ENCODE results near the gene LIPK.
A peak's percentile ranks its signal among the peaks of the same experiment; 100 is the strongest.
"Not testable (repeated sequence)": the region's sequence is repeated elsewhere in the genome, so short reads cannot be mapped to it uniquely, and the experiment has no call there.

The LIPK gene, protein sequence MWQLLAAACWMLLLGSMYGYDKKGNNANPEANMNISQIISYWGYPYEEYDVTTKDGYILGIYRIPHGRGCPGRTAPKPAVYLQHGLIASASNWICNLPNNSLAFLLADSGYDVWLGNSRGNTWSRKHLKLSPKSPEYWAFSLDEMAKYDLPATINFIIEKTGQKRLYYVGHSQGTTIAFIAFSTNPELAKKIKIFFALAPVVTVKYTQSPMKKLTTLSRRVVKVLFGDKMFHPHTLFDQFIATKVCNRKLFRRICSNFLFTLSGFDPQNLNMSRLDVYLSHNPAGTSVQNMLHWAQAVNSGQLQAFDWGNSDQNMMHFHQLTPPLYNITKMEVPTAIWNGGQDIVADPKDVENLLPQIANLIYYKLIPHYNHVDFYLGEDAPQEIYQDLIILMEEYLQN

DNA sequence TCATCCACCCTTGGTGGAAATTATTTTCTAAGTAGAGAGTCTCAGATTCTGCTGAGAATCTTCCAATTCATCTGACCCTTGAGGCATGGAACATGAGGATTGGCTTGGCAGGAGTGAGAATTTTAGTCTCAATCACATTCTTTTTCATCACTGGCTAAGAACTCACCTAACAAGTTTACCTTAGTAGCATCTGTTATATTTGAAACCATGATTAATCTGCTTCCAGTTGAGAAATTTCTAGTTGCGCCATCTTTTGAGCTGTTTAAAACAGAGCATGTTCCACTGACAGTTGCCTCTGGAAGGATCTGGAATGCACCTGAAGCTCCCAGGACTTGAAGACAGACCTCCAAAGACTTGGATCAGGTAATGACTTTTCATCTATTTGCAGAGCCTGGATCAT lies at the start of gene LIPK:
Gene LIPK, plus strand, starts transcription at position 292 of the 400 bp plus-strand sequence. CDS start 18,295 bp downstream, outside the sequence.
- DNase-seq (ENCODE audit: extremely low read depth in 1 of 2, low read depth in 1 of 2), result no peak

DNA sequence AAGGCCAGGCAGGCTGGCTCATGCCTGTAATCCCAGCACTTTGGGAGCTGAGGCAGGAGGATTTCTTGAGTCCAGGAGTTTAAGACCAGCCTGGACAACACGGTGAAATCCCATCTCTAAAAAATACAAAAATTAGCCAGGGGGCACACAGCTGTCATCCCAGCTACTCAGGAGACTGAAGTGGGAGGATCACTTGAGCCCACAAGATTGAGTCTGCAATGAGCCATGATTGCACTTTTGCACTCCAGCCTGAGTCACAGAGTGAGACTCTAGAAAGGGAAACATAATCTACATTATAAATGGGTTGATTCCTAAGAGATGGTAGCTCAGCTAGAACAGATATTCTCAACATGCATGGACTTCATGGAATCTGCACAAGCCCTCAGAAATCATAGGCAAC lies 48.1 kb upstream of the LIPK start:
- DNase-seq (ENCODE audit: extremely low read depth in 1 of 2, low read depth in 1 of 2), result no peak

DNA sequence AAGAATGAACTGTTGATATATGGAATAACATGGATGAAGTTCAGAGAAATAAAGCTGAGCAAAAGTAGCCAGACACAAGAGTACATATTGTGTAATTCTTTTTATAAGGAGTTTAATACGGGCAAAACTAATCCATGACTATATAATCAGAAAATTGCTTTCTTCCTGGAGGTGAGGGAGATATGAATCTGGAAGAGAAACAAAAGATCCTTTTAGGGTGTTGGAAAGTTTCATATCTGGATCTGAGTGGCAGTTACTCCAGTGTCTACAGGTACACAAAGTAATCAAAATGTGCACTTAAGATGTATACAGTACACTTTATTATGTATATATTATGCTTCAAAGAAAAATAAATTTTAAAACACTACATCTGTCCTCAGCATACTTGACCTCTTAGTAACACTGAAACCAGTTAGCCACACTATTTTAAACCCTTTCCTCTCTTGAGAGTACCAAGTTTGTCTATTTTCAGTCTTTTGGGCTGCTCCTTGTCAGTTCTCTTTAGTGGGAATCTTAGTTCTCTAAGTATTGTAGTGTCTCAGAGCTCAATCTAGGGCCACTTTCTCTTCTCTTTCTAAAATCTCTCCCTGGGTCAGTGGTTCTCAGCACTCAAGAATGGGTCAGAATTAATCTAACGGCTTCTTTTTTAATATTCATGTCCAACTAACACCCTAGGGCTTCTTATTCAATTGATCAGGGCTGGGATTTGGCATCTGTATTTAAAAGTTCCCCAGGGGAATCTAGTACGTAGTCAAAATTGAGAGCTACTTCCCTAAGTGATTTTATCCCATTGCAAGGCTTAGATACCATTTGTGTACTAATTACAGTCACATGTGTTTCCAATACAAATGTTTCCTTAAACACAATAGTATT lies 46.1 kb upstream of the LIPK start:
- no peak for DNase-seq (ENCODE audit: extremely low read depth in 1 of 2, low read depth in 1 of 2)

DNA sequence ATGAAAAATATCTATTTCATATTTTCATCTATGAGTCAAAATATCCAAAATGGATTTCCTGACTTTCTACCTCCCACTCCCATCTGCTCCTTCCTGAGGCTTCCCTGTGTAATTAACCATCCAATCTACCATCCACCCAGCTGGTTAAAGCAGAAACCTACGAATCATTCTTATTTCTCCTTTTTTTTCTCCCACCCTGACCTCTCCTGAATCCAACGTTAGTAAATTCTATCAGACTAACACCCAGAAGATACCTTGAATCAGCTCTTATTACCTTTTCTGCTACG lies 45.5 kb upstream of the LIPK start:
- no peak for DNase-seq (ENCODE audit: extremely low read depth in 1 of 2, low read depth in 1 of 2)

DNA sequence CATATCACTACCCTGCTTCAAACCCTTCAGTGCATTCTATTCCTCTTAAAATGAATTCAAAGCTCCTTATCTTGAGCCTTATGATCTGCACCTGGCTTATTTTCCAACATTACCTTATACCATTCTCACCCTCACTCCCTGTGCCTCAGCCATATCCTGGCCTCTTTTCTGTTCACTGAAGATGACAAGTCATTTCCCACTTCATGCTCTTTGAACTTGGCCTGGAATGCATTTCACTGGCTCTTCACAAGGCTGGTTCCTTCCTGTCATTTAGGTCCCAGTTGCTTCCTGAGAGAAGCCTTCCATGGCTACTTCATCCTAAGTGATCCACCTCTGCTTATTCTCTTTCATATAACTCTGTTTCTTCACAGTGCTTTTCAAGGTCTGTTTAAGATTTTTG lies 45.0 kb upstream of the LIPK start:
- no peak for DNase-seq (ENCODE audit: extremely low read depth in 1 of 2, low read depth in 1 of 2)

DNA sequence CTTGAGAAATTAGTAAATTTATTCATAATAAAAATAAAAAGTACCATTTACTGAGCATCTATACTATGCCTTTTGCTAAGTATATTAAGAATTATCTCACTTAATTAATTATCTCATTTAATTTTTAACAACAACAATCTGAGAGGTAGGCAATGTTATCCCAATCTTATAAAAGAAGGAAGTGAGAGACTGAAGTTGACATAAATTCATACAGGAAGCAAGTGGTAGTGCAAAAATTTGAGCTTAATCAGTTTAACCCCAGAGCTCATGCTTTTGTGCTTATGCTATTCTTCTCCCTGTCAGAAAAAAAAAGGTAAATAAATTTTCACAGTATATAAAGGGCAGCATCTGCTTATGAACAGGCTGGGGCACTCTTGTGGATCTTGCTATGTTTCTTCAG lies 44.5 kb upstream of the LIPK start:
- DNase-seq (ENCODE audit: extremely low read depth in 1 of 2, low read depth in 1 of 2), result no peak

DNA sequence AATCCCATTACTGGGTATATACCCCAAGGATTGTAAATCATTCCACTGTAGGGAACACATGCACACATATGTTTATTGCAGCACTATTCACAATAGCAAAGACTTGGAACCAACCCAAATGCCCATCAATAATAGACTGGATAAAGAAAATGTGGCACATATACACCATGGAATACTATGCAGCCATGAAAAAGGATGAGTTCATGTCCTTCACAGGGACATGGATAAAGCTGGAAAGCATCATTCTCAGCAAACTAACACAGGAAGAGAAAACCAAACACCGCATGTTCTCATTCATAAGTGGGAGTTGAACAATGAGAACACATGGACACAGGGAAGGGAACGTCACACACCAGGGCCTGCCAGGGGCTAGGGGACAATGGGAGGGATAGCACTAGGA lies 42.9 kb upstream of the LIPK start:
- DNase-seq (ENCODE audit: extremely low read depth in 1 of 2, low read depth in 1 of 2), result not testable (repeated sequence)

DNA sequence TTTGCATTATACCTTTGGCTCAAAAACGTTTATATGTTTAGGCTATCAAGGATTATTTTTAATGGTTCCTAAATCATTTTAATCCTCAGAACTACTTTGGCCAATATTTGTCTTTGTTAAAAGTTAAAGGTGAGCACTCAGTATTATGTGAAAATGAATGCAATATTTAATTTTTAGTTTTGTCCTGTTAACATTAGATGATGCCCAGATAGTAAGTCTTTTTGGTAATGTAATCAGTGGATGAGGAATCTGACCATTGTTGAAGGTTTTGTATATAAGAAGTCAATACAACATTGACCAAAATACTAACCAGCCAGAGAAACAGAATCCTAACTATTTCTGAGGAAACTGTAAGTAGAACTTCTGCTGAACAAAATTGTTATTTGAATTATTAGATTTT lies 41.9 kb upstream of the LIPK start, which contains the start of gene LIPF:
Gene LIPF, plus strand, starts transcription at position 301 of the 400 bp plus-strand sequence. CDS start 2,856 bp downstream, outside the sequence.
- no peak for DNase-seq (ENCODE audit: extremely low read depth in 1 of 2, low read depth in 1 of 2)

DNA sequence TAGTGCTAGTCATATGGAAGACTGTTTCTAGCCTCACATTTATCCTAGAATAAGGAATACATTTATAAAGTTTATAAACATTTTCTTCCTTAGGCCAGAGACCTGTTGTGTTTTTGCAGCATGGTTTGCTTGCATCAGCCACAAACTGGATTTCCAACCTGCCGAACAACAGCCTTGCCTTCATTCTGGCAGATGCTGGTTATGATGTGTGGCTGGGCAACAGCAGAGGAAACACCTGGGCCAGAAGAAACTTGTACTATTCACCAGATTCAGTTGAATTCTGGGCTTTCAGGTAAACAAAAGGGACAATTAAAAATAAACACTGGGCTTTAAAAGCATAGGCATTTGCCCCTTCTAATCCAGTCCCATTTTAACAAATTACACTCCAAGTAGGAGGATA lies 37.6 kb upstream of the LIPK start:
- DNase-seq (ENCODE audit: extremely low read depth in 1 of 2, low read depth in 1 of 2), result no peak

DNA sequence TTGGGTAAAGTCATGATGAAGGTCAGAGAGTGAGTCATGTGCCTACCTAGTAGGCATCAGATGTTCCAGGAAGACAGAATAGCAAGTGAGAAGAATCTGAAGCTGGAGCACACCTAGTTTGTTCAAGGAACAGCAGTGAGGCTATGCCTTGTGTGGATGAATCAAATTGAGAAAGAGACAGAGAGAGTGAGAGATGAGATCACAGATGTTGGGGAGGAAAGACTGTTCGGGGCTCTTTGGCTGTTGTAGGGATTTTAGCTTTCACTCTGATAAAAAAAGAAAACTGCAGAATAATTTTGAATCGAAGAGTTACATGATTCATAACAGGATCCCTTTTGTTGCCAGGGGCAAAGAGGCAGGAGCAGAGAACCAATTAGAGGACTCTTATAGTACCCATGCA lies 35.6 kb upstream of the LIPK start:
- DNase-seq (ENCODE audit: extremely low read depth in 1 of 2, low read depth in 1 of 2), result peak in 1 of 2 donors; percentile 9

DNA sequence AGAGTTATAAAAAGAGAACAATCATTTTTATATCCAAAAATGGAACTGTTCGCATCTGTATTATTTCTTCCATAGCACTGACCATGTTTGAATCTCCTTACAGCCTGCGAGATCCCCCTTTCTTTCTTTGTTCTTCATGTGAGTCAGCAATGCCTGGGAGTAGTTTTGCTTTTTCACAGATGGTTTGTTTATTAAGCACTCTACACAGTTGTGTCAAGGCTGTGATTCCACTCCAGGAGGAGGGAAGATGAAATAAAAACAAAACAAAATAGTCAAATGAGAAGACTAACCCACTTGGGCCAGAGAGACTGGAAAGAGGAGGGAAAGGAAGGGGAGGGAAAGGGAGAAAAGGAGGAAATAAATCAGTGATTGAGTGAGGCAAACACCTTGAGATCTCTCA lies 34.0 kb upstream of the LIPK start:
- DNase-seq (ENCODE audit: extremely low read depth in 1 of 2, low read depth in 1 of 2), result no peak

DNA sequence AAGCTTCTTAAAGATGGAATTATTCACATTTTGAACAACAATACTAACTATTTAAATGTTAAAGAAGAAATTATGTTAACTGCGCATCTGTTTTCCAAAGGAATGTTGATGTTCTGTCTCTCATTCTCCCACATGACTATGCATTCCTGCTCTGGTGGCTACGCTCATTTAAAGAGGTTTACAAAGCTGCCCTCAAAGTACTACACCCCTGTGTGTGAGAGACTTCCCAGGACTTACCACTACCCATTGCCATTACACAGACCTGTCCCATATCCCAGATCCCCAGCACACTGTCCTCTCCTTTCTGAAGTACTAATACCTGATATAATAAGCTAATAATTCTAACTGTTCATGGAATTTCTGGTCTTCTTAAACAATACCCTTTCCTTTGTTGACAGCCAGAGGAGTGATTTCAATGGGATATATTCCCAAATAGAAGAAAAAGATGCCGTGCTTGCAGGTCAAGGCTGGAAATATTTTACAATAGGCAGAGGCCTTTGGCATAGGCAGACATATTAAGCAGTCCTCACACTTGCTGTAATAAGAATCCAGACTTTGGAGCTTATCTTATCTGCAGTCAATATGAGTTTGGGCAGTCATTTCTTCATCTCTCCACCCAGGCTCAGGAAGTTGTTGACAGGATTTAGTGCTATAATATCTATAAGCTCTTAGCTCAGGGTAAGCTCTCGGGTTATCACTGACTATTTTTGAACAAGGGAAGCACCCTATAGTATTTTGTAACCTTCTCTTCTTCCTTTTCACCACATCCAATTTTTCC lies 29.6 kb upstream of the LIPK start:
- DNase-seq (ENCODE audit: extremely low read depth in 1 of 2, low read depth in 1 of 2), result no peak

DNA sequence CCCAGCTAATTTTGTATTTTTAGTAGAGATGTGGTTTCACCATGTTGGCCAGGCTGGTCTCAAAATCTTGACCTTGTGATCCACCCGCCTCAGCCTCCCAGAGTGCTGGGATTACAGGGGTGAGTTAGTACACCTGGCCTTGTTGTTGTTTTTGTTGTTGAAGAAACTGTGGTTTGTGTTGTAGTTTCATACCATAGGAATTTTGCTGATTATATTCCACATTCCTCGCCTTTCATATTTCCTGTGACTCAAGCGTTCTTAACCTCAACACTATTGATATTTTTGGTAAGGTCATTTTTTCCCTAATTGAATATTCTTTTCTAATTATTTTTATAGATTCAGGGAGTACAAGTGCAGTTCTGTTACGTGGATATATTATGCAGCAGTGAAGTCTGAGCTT lies 25.1 kb upstream of the LIPK start:
- no peak for DNase-seq (ENCODE audit: extremely low read depth in 1 of 2, low read depth in 1 of 2)

DNA sequence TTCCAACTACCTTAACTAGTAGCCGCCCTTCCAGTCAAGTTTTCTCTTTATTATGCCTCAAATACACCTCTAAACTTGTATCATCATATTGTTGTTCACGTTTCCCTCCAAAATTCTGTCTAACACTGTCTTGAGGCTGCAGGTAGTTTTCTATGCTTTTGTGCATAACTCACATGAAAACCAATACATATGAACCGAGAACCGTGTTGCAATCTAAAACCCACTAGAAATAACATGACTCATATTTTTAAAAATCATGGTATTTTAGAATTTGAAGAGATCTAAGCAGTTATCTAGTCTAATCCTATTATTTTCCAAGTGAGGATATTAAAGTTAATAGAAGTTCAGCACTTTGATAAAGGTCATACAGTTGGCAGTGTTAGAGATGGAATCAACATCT lies 23.6 kb upstream of the LIPK start:
- no peak for DNase-seq (ENCODE audit: extremely low read depth in 1 of 2, low read depth in 1 of 2)

DNA sequence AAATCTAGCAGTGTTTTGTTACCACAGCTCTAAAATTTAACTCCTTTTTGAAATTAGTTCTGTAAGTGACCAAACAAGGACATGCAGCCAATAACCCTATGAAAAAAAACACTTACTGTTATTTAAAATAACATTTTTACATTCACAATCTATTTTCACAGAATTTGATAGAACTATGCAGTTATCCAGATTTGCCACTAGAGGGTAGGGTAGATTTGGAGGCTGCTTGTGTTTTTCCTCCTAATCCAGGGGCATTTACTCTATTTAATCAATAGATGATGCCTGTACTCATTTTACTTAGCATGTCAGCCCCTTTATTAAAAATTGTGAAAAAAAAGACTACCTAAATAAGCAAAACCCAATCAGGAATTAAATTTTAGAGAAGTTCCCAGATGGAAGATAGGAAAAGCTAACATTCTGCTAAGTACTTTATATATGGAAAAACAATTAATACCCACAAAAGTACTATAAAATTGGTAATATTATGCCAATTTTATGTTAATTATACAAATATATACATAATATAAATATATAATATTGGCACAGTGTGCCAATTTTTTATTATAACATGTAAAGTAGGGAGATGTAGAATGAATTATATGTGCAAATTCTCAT lies 18.1 kb upstream of the LIPK start:
- DNase-seq (ENCODE audit: extremely low read depth in 1 of 2, low read depth in 1 of 2), result no peak

DNA sequence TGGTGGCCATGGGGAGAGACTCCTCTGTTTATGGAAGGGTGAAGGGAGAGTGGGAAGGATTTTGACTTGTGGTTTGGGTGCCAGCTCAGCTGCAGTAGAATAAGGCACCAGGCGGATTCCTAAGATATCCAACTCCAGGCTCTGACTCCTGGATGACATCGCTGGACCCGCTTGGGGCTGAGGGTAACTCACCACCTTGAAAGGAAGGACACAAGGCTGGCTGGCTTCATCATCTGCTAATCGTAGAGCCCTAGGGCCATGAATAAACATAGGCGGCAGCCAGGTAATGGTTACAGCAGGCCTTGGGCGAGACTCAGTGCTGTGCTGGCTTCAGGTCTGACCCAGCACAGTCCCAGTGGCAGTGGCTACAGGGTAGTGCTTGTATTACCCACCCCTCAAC lies 16.7 kb upstream of the LIPK start:
- no peak for DNase-seq (ENCODE audit: extremely low read depth in 1 of 2, low read depth in 1 of 2)

DNA sequence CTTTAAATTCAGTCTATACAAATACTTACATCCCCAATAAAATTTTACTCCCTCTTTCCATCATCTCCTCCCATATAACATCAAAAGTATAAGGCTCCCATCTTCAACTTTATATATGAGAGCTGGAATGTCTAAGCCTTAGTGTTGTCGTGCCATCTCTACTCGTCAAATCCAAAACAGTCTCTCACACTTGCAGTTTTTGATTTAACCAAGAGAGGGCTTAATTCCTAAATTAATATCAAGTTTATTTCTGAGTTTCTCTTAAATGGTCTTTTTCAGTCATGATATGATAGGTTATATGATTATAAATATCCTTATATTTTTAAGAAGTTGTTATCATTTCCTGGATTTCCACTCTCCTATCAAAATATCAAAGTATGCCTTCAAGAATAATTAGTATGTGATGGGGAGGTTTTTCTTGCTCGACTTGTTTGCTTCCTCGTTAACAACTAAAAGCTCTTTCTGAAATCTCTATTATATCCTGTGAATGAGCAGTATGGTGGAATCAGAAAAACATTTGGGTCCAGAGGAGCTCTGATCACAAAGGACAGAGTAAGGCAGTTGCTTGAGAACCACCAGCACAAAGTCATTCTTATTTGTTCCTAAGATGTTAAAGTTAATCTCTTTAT lies 12.5 kb upstream of the LIPK start:
- no peak for DNase-seq (ENCODE audit: extremely low read depth in 1 of 2, low read depth in 1 of 2)

DNA sequence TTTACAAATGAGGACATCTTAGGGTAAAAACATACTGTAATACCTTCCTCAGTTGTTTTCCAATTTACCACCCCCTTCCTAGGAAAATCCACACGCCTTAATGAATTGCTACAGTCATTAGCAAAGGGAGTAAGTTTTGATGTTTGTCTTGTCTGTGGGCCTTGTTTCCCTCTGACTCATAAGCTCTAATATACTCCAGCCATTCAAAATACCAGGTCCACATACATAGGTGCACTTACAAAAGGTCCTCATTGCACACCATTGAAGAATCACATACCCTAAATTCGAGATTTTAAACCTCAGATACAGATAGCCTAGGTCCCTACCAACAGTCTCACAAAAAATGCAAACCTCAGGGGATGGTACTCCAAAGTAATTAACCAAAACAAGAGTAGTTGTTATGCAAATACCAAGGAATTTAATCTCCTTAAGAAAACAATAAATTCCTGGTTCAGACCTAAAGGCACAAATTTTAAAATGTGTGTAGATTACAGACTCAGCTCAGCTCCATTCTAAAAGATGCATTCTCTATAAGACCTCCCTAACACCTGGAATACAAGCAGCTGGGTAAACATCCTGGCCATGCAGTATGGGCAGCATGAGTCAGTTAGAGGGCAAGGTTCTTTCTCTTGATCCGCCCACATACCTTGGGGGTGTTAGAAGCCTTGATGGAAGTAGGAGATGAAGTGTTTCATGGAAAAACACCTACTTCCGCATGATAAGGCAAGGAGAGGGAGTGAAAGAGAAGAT lies 3.0 kb upstream of the LIPK start:
- no peak for DNase-seq (ENCODE audit: extremely low read depth in 1 of 2, low read depth in 1 of 2)

DNA sequence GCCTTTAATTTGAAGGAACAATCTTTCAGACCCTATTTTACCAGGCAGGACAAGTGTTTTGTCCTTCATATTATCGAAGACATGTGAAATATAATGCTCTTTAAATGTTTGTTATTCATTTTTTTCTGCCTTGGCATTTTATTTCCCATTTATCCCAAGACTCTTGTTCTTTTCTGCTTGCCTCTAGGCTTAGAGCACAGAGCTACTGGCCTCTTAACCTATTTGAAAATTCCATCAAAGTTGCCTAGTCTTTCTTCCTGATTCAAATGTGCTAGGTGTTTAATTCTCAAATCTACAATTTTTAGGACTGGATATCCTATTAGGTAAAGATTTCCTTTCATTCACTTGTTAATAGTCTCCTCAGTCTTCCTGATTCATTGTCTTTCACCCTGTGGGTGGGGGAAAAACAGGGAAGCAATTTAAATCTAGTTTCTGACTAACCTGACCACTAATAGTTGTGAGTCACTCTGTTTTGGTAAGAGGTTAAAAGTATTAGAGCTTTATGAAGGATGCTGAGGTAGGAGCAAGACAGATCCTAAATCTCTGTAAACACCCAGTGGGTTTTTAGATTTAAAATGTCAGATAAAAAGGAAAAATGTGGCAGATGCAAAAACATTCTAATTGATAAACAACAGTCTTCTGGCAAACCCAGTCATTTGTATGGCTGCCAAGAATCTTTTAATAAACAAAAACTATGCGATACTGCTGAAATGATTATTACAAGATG lies 1.5 kb downstream of the LIPK start:
- DNase-seq (ENCODE audit: extremely low read depth in 1 of 2, low read depth in 1 of 2), result no peak
